OCI-LY3 (cell line): ENCODE results near the gene NGEF.

Experiments used
- H2AFZ ChIP-seq: fragments of 200-600, 300-600 bp; shearing (Covaris generic); 2 replicates; pipeline ENCODE4 v1.6.0; 2014; ENCODE audit warnings: antibody characterized with exemption, low read depth, low read length
- H3K27ac ChIP-seq: fragments of 200-600, 300-600 bp; sonication (generic); 2 replicates; pipeline ENCODE4 v1.5.1; 2014; ENCODE audit warnings: mild to moderate bottlenecking, low read length, moderate library complexity, mixed read lengths
- H3K27me3 ChIP-seq: fragments of 200-600, 300-600 bp; sonication (generic); 2 replicates; pipeline ENCODE4 v1.6.1; 2014; ENCODE audit warnings: low read depth, low read length, mixed read lengths
- H3K36me3 ChIP-seq: fragments of 200-600, 300-600 bp; sonication (generic); replicated peaks from 2 replicates; pipeline ENCODE3; 2014; ENCODE audit warnings: low read depth, low read length, mixed read lengths
- H3K4me1 ChIP-seq: fragments of 300-600, 200-600 bp; sonication (generic); 2 replicates; pipeline ENCODE4 v1.6.1; 2014; ENCODE audit warnings: low read length, mixed read lengths
- H3K4me2 ChIP-seq: fragments of 200-600, 300-600 bp; sonication (generic); 2 replicates; pipeline ENCODE4 v1.6.1; 2014; ENCODE audit warnings: low read length, mixed read lengths
- H3K4me3 ChIP-seq: fragments of 300-600, 200-600 bp; sonication (generic); 2 replicates; pipeline ENCODE4 v1.5.1; 2014; ENCODE audit warnings: antibody characterized with exemption, mild to moderate bottlenecking, low read length, moderate library complexity
- H3K79me2 ChIP-seq: fragments of 300-600, 200-600 bp; shearing (Covaris generic); 2 replicates; pipeline ENCODE4 v1.6.1; 2014; ENCODE audit warnings: mild to moderate bottlenecking, low read length, mixed read lengths
- H3K9ac ChIP-seq: fragments of 300-600, 200-600 bp; shearing (Covaris generic); 2 replicates; pipeline ENCODE4 v1.6.0; 2014; ENCODE audit warnings: mild to moderate bottlenecking, low read length, moderate library complexity
- H3K9me3 ChIP-seq: fragments of 200-600, 300-600 bp; shearing (Covaris generic); 2 replicates; pipeline ENCODE4 v1.6.1; 2014; ENCODE audit warnings: low read length, mixed read lengths; ENCODE audit not compliant: insufficient read depth
- H4K20me1 ChIP-seq: fragments of 200-600, 300-600 bp; sonication (generic); 2 replicates; pipeline ENCODE4 v1.6.1; 2016; ENCODE audit warnings: low read length, mixed read lengths; ENCODE audit not compliant: insufficient read depth
- EZH2phosphoT487 ChIP-seq: fragments of 200-600 bp; shearing (Covaris generic); IDR thresholded peaks from 2 replicates; pipeline ENCODE4 v1.6.1; 2018; ENCODE audit warnings: antibody characterized with exemption, mixed run types, low read depth
- TF ChIP-seq, protein P1 (sequence below): fragments of 200-600, 300-600 bp; sonication (generic); IDR thresholded peaks from 2 replicates; pipeline ENCODE4 v1.5.1; 2014; ENCODE audit warnings: antibody characterized with exemption, low read length, low read depth

NGEF gene

DNA sequence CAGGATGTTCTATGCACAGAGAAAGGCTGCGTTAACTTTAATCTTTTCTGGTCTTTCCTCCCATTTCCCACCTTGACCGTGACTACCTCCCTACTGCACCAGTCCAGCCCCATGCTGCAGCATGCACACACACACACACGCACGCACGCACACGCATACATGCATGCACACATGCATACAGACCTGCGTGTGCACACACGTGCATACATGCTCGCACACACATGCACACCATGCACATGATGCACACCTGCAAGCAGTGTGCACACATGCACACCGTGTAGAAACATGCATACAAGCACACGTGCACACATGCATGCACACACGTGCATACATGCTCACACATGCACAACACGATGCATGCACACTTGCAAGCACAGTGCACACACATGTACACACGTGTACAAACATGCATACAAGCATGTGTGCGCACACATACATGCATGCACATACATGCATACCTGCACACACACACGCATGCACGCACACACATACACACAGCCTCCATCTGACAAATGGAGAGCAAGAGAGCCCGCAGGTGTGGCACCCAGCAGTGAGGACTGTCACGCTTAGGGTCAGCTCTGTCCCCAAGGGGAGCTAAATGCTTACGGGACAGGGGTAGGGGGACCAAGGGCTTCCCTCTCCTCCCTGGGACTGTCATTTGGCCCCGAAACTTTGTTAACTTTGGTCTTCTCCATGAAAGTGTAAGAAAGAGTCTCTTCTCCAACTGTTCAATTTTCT is 124.8 kb downstream of the NGEF start:
- H3K4me2 ChIP-seq, result no peak overlapping the region
- no peaks in the 10 kb centered on the region for H3K4me1 ChIP-seq
- no peak overlapping the region for H2AFZ ChIP-seq
- H3K9me3 ChIP-seq, result no peaks in the 10 kb centered on the region
- H3K4me3 ChIP-seq, result no peak overlapping the region
- H3K36me3 ChIP-seq, result no peaks in the 10 kb centered on the region
- no peaks in the 10 kb centered on the region for H4K20me1 ChIP-seq
- H3K27ac ChIP-seq, result no peak overlapping the region
- H3K9ac ChIP-seq, result no peak overlapping the region
- no peaks in the 10 kb centered on the region for H3K27me3 ChIP-seq
- H3K79me2 ChIP-seq, result no peaks in the 10 kb centered on the region
- no peak for TF ChIP-seq EZH2phosphoT487
- TF ChIP-seq, protein P1, sequence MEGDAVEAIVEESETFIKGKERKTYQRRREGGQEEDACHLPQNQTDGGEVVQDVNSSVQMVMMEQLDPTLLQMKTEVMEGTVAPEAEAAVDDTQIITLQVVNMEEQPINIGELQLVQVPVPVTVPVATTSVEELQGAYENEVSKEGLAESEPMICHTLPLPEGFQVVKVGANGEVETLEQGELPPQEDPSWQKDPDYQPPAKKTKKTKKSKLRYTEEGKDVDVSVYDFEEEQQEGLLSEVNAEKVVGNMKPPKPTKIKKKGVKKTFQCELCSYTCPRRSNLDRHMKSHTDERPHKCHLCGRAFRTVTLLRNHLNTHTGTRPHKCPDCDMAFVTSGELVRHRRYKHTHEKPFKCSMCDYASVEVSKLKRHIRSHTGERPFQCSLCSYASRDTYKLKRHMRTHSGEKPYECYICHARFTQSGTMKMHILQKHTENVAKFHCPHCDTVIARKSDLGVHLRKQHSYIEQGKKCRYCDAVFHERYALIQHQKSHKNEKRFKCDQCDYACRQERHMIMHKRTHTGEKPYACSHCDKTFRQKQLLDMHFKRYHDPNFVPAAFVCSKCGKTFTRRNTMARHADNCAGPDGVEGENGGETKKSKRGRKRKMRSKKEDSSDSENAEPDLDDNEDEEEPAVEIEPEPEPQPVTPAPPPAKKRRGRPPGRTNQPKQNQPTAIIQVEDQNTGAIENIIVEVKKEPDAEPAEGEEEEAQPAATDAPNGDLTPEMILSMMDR, result no peak

DNA sequence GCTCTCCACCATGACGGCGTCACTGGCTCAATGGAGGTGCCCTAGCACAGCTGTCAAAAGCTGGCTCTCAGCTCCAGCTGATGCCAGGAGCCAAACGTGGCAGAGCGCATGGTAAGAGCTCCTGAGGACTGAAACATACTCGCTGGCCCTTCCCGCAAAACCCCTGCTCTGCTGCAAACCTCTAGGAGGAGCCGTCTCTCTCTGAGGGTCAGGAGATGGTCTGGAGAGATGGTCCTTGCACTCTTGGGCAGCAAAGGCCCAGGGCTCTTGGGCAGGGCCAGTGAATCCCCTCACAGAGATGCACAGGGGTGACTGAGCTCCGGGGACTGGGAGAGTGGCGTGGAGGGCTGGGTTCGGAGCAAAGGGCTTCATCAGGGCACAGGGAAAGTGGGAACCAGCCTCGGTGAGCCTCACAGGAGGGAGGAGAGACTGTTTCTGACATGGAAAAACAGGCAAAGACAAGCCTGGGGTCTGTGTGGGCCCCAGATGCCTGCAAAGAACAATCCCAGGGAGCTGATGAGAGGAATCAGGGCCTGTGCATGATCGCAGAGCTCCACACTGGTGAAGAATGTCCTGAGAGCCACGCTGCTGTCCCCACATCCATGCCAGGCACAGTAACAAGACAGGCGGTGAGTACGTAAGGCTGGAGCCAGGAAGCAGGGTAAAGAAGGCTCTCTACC is 125.7 kb downstream of the NGEF start:
- Histone ChIP-seq H3K27me3 (no peaks in the 10 kb centered on the region), H3K4me3 (no peak overlapping the region), H3K36me3 (no peaks in the 10 kb centered on the region), H2AFZ (no peak overlapping the region), H3K79me2 (no peaks in the 10 kb centered on the region), H3K4me2 (no peak overlapping the region), H3K4me1 (no peaks in the 10 kb centered on the region), H3K27ac (no peak overlapping the region), H3K9me3 (no peaks in the 10 kb centered on the region), H3K9ac (no peak overlapping the region), H4K20me1 (no peaks in the 10 kb centered on the region)
- TF ChIP-seq, protein P1, result peak; percentile 8; the same call in 1 of the 2 replicates
- no peak for TF ChIP-seq EZH2phosphoT487

DNA sequence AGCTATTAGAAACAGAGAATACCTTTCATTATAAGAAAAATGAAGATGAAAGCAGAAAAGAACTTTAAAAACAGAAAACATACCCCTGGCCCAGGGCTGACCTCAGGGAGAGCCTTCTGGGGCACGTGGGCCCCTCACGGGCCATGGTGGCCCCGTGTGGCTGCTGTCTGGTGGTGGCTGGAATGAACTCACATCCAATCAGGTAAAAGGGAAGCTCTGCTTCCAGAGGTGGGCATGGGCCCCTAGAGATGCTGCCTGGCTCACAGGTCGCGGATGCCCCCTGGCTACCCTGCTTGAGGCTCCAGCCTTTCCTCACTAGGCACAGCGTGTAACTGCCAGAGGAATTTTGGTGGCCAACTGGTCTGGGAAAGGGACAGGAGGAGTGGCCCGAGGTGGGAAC is 126.4 kb downstream of the NGEF start:
- no peak for TF ChIP-seq EZH2phosphoT487
- TF ChIP-seq, protein P1, result no peak
- Histone ChIP-seq H3K79me2 (no peaks in the 10 kb centered on the region), H3K4me1 (no peaks in the 10 kb centered on the region), H4K20me1 (no peaks in the 10 kb centered on the region), H3K27me3 (no peaks in the 10 kb centered on the region), H3K4me3 (no peak overlapping the region), H3K9me3 (no peaks in the 10 kb centered on the region), H2AFZ (no peak overlapping the region), H3K36me3 (no peaks in the 10 kb centered on the region), H3K4me2 (no peak overlapping the region), H3K9ac (no peak overlapping the region), H3K27ac (no peak overlapping the region)

DNA sequence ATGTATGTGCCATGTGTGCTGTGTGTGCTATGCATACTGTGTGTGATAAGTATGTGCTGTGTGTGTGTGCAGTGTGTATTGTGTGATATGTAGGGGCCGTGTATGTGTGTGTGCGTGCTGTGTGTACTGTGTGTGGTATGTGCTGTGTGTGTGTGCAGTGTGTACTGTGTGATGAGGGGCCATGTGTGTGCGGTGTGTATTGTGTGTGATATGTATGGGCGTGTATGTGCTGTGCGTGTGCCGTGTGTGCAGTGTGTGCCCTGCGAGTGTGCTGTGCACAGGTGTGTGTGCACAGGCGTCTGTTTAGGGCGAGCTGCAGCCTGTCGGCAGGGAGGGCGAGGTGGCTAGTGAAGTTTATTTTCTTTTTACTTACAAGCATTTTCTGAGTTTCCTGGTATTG is 126.9 kb downstream of the NGEF start:
- H3K79me2 ChIP-seq, result no peaks in the 10 kb centered on the region
- no peak overlapping the region for H3K9ac ChIP-seq
- H2AFZ ChIP-seq, result no peak overlapping the region
- H3K4me2 ChIP-seq, result no peak overlapping the region
- H4K20me1 ChIP-seq, result no peaks in the 10 kb centered on the region
- no peaks in the 10 kb centered on the region for H3K36me3 ChIP-seq
- no peak overlapping the region for H3K4me3 ChIP-seq
- no peaks in the 10 kb centered on the region for H3K9me3 ChIP-seq
- peaks cover 2% of the 10 kb centered on the region for H3K4me1 ChIP-seq
- H3K27ac ChIP-seq, result no peak overlapping the region
- TF ChIP-seq, protein P1, result no peak
- no peak for TF ChIP-seq EZH2phosphoT487
- no peaks in the 10 kb centered on the region for H3K27me3 ChIP-seq
